Cardiac septum (tissue), 1 donor: ENCODE data around the gene GOLGB1. TPM values are rescaled to one million over a fixed set of nuclear protein-coding genes. Genes with fewer than 3 reads are reported as not detected.
"Not testable (repeated sequence)": the region's sequence is repeated elsewhere in the genome, so short reads cannot be mapped to it uniquely, and the experiment has no call there.

Source experiments
- DNase-seq: peaks from one replicate; pipeline ENCODE4 v3.0.0-alpha.2; 2020; ENCODE audit warnings: low spot score
- intact Hi-C: fragments of 100-400 bp; cut with DNase I; formaldehyde crosslinking; loops from one replicate; pipeline ENCODE4 v1.14.0; 2022
- total RNA-seq: library from RNA; stranded (reverse); fragmentation: NEBNext Ultra II Directional; extraction: Animal tissue kit (Norgen Biotek cat#: 25700); gene quantifications from one replicate; pipeline ENCODE4 v1.2.1, GENCODE V29; 2021
- donor health status: DM: no; HTN: no; CAD: no.

Gene GOLGB1
- total RNA-seq, 1 donor from 2014 or later: 49.9 TPM

DNA sequence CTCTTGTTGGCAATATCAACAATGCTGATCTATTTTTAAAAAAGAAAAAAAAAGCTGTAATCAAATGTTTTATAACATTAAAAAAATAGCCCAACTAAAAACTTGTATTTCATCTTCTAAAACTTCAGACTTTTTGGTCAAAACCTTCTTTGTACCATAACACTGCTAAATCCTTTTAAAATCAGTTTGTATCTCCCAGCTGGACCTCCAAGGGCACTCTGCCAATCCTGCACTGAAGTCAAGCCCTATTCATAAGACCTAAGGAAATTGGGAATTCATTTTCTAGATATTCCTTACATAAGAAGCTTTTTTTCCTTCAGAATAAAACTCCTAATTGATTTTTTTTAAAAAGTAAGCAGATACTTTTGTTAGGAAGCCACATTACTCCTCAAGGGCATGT, 50.6 kb downstream of the GOLGB1 start:
- DNase-seq: no peak
- intact Hi-C loops: no loop called here

DNA sequence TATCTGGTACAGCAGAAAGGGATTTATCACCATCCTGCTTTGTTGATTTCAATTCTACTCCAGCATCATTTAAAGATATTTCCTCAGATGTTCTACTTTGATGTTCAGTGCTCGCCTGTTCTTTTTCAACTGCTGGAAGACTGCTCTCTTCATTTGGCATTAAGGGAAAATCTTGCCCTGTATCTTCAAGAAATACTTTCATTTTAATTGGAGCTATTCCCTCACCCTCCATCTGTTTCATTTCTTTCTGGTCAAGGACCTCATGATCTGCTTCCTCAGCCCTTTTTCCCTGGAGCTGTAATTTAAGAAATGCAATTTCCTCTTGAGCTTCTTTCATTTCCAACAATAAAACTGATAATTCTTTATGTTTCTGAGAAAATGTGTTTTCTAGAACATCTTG, 51.1 kb downstream of the GOLGB1 start:
- intact Hi-C loops: no loop called here

DNA sequence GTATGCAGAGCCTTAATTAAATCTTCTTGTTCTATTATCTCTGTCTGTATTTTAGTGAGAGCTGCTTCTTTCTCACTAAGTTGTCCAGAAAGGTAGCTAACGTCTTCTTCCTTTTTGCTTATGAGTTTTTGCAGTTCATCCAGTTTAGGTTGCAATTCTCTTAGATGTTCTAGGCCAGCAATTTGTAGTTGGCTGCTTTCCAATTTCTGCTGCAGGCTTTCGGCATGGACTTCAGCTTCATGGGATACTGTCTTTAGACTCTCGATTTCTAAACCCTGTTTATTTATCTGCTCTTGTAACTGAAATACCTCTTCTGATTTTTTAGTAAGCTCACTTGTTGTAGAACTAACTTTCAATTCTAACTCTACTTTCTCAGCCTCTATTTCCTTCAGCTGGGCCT, 53.4 kb downstream of the GOLGB1 start:
- intact Hi-C loops: no loop called here
- no peak for DNase-seq

More for the DNA sequence above, 51.1 kb downstream of the GOLGB1 start:
- no peak for DNase-seq

DNA sequence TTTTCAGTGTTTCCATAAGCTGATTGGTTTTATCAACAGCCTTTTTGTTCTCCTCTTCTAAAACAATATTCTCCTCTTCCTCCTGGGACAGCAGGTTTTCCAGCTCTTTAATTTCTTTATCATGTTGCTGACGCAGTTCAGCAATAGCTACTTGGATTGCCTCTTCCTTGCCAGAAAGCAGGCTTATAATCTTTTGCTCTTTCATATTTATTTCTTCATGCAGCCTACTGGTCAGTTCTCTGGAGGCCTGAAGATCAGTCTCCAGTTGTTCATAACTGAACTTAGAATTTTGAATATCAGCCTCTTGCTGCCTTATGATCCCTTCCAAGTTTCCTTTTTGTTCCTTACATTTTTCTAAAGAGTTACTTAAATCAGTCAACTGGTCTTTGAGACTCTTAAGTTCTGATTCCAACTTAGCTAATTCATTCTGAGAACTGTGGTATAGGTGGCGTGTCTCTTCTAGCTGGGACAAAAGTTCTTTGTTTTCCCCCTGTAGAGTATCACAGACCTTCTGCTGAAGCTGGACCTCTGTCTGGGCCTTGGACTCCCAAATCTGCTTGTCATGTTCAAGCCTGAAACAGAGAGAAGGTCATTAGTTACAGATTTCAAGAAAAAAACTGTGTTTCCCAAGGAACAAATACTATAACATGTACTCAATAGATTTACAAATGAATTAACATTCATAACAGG, 57.4 kb downstream of the GOLGB1 start:
- intact Hi-C loops: no loop called here
- DNase-seq: no peak

DNA sequence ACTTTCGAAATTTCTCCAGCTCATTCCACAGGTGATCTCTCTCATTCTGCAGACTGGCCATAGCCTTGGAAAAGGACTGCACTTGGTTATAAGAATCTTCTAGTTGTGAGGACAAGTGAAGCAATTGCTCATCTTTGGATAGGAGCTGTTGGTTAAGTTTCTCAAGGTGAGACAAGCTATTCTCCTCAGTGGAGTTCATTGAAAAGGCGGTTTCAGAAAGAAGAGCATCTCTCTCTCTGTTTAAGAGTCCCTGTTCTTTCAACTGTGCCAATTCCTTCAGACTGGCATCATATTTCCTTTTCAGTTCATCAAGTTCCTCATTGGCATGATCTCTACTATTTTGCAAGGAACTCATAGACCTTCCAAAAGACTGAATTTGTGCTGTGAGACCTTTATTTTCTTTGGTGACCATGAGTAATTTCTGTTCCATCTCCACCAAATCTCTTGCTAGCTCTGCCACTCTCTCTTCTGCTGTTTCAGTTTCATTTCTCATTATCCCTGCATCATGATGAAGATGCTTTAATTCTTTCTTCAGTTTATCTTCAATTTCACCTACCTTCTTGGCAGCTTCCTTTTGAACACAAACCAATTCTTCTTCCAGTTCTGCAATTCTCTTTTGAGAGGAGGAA, 58.6 kb downstream of the GOLGB1 start:
- no peak for DNase-seq
- intact Hi-C loops: no loop called here

DNA sequence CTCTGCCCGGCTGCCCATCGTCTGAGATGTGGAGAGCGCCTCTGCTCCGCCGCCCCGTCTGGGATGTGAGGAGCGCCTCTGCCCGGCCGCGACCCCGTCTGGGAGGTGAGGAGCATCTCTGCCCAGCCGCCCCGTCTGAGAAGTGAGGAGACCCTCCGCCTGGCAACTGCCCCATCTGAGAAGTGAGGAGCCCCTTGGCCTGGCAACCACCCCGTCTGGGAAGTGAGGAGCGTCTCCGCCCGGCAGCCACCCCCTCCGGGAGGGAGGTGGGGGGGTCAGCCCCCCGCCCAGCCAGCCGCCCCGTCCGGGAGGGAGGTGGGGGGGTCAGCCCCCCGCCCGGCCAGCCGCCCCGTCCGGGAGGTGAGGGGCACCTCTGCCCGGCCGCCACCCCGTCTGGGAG, 60.8 kb downstream of the GOLGB1 start:
- DNase-seq, intact Hi-C loops: not testable (repeated sequence)

DNA sequence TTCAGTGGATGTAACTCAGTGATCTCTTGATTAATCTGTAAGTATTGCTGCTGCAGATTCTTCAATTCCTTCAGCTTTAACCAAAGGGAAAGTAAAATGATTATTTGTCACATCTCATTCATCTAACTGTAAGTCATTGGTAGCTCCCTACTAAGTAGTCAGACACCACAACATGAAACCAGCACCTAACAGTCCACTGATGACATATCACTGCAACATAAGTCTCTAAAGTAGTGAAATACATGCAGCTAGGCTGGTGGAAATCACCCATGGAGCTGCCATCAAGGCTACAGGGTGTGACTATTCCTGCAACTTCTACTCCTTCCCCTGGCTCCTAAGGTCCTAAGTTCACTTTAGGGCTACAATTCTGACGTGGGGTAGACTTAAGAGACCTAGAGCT, 67.7 kb downstream of the GOLGB1 start:
- intact Hi-C loops: no loop called here
- DNase-seq: no peak

DNA sequence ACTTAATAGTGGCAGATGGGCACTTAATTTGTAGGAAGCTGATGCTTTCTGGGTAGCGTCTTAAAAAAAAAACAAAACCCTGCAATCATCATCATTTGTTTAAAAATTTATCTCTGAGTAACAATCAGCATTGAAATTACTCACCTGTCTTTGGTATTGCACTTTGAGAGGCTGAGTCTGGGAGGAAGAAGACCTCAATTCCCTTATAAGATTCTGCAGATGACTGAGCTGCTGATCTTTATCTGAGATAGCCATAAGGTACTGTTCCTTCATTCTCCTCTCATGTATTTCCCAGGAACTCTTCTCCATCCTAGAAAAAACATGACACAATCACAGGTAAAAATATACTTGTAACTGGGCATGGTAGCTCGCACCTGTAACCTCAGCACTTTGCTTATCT, 72.4 kb downstream of the GOLGB1 start:
- intact Hi-C loops: no loop called here

DNA sequence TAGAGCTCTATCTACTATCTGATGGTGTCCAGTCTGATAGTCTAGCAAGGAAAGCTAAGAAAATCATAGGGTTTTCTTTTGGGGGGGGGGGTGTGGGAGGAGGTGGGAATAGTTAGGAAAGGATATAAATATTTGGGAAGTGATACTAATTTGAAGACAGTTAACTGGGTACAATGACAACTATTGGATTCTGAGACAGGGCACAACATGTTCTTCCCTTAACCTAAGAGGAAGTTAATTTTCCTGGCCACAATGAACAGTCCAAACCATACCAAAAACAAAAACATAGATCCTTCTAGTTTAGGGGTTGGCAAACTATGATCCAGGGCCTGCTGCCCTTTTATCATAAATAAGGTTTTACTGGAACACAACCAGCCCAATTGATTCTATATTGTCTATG, 78.9 kb downstream of the GOLGB1 start:
- no peak for DNase-seq
- intact Hi-C loops: no loop called here

More for the DNA sequence above, 72.4 kb downstream of the GOLGB1 start:
- DNase-seq: no peak

DNA sequence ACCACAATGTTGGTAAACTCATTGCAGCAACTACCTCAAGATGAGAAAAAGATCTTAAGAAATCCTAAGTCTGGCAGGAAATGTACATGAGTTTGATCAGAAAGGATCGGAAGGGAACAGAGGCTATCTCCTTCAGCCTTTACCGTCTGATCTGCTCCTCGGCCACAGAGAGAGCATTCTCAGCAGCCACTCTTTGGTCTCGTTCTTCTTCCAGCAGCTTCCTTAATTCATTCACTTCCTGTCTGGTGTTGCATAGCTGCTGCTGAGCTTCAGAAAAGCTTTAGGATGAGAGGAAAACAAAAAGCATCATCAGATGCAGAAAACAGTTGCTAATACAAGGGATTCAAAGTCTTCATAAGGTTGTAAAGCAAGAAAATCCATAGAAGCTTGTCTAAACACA, 82.2 kb downstream of the GOLGB1 start:
- intact Hi-C loops: no loop called here
- no peak for DNase-seq

DNA sequence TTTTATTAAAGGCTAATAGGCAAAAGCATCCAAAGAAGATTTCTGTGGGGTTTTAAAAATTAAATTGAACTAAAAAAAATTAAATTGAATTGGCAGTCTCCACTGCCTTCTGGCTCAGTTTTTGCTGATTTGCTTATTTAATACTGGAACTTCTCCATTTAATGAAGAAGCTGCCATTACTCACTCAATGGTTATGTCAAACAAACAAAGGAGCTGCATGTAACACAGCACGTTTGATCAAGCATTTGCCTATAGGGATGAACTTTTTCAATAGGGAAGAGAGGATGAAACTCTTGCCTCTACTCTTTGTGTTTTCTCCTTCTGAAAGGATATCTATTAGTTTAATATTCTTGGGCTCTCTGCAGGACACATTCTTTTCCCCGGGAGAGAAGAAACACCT, 84.1 kb downstream of the GOLGB1 start:
- DNase-seq: no peak
- intact Hi-C loops: no loop called here

DNA sequence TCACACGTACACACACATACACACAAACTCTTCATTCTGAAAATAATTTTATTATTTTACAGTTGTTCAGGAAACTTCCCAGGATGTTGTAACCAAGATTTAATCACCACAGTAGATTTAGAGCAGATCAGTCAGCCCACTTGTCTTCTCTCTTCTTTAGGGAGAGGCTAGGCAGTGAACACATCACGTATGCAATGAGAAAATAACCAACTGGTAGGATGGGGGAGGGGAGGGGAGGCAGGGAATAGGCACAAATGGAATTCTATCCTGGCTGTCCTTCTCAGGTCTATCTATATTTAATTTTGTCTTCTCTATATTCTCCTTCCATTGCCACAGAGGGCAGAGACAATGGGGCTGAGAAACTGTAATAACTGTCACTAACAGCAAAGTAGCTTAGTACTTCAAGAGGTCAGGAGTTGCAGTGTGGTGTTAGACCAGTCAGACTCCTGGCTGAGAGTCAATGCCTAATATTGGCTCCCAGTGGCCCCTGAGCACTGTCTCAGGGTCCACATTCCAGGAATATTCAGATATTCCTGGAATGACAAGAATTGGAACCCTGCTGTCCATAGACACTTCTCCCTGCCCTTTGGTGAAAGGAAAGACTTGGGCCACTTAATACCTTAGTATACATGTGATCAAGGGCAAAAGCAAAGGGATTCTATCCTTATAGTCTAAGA, 86.2 kb downstream of the GOLGB1 start:
- intact Hi-C loops: no loop called here

DNA sequence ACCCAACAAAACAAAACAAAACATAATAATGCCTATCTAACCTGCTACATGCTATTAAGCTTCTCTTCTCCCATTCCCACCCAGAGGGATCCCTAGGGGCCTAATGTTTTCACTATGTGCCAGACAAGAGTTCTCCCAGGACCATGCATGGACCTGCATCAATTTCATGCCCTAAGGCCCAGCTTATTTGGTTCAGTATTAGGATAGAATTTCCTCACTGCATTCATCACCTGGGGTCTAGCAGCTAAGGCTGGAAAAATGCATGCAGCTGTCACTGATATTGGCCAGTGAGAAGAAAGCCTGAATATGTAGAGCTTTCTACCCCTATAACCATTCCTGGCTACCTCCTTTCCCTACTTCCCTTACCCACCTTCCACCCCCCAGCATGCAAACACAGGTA, 86.8 kb downstream of the GOLGB1 start:
- DNase-seq: no peak
- intact Hi-C loops: no loop called here

More for the DNA sequence above, 86.2 kb downstream of the GOLGB1 start:
- no peak for DNase-seq

DNA sequence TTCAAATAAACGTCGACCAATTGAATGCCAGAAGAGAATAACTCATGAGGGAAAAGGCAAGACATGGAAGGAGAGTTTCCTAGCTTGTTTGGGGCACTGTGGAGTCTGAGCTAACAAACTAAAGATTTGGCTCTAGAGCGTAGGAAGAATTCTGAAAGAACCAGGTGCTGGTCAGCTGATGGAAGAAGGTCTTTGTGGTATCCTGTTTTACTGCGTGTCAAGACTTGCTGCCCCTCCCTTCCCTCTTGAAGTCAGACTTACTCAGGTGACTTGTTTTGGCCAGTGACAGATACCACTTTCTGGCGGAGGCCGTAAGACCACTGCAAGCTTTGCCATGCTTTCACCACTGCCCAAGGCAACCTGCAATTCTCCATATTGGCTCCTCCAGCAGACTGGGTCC, 88.2 kb downstream of the GOLGB1 start:
- intact Hi-C loops: no loop called here

DNA sequence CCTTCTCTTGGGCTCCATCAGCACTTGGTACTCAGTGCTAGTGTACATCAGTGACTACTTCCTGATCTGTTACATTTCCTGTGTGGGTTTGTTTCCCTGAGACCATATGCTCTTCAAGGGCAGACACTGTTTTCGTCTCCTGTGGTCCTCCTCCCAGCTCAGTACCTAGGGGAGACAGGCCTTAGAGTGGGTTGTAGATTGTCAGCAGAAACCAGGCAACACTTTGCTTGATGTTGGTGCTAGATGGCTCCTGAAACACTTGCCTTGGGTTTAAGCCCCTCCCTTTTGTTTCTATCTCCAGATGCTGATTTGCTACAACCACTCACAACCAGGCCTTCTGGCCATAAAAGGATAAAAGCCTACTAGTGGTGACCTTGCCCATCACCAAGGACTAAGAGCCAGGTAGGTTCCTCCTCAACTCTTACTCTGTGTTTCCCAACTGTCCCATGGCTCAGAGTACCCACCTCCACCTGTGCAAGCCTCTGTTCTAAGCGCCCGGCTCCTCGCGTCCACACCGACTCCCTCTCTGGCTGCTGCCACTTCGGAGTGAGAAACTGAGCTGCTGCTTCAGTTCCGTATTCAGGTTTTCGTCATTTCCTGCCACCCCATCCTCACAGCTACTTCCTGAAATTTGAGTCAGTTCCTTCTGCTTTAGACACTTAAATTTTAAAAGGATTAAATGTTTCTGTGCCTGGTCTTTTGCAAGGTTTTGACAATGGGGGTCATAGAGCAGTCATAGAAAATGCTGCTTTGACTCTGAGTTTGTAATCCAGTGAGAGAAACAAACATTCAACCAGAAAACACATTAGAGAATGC, 89.0 kb downstream of the GOLGB1 start, which contains the start of gene HCLS1:
HCLS1 (minus strand) TSS at position 548 of the 816 bp plus-strand sequence. CDS start 2,556 bp downstream, outside the sequence.
- intact Hi-C loops: no loop called here
- DNase-seq: peak; percentile 90

More for the DNA sequence above, 88.2 kb downstream of the GOLGB1 start:
- no peak for DNase-seq

DNA sequence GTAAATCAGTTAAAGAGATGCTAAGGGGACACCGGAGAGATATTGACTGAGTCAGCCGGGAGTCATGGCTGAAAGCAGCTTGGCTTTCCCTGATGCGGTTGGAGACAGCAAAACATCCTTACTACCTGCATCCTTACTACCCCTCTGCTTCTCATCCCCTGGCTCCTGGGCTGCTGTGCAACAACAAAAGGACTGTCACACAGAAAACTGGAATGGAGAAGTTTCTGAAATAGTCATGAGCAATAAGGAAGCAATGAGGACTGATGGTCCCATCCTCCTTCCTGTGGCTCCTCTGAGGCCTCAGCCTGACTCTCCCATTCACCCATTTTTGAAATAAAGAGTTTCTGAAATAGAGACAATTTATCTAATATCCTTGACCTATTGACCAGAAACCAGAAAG, 90.0 kb downstream of the GOLGB1 start:
- DNase-seq: no peak
- intact Hi-C loops: no loop called here

DNA sequence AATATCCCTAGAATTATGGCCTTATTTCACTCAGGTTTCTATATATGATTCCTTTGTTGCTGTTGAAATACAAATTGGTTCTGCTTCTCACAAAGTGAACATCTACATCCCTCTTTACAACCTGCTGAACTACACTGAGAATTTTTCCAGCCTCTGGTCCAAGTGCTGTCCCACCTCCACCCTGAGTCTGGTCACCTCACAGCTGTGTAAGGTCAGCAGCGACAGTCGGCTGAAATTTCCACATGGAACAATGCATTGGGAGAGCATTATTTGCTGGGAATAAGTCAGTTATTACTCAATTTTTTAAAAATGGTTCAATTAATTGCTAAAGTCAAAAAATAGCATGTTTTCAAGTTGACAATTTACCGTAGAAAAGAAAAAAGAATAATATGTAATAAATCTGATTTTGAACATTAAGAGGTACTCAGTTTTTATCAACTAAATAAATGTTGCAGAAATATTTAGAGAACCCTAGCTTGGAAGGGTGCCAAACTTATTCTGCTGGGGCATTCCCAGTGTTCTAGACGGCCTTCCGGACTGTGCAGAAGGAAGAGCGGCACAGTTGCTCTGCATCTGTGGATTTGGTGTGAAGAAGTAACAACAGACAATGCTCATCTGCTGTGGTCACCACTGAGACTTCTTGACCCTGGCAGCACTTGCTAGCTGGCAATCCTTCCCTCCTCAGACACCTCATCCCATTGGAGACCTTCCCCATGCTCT, 90.7 kb downstream of the GOLGB1 start:
- intact Hi-C loops: no loop called here
- DNase-seq: no peak

DNA sequence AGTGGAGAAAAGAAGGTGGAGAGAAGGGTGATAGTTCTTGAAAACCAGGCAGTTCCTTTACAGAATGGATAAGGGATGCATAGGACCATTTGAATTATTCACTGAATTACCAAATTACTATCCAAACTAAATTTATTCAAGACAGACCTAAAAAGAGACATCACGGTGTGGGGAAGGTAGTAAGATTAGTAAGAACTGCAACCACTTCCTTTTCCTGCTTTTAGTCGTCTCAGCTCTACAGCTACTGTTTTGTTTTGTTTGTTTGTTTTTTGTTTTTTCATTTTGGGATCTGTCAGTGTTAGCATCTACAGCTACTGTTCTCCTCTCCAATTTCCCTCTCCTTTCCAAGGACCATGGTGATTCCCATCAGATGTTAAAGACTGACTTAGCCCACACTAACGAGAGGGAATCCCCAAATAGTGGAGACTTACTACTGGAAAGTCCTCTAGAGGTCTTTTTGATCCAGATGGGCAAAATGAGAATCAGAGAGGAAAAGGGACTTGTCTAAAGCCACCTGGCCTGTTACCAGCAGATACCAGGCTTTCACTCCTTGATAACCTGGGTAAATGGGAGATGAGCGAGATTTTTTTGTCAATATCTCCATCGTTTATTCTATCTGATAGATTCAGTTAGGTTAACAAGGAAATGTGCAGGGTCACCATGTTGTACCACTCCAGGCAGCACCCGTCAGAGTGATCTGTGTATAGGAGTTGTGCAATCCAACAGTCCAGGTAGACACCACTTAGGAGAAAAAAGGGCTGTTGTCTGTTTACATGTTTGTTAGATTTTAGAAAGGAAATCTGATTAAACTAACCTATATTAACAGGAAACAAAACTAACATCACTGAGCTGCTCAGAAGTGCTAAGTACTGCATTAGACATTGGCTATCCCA, 94.8 kb downstream of the GOLGB1 start:
- no peak for DNase-seq
- intact Hi-C loops: no loop called here
